CD8-positive, alpha-beta memory T cell (primary cell): Measurements from ENCODE around the gene FRMD4A. TPM values are rescaled to one million over a fixed set of nuclear protein-coding genes. Genes with fewer than 3 reads are reported as not detected.

Experiments
- CTCF ChIA-PET: fragments of 350-600 bp; sonication (Branson Sonifier 250); formaldehyde crosslinking; loops from one replicate; lab custom pipeline; 2021; ENCODE audit warnings: antibody characterized with exemption; lab: Charles Lee
- POLR2A ChIA-PET: fragments of 350-600 bp; sonication (Branson Sonifier 250); formaldehyde crosslinking; loops from one replicate; lab custom pipeline; 2021; ENCODE audit warnings: antibody characterized with exemption; lab: Charles Lee
- DNase-seq, 5 donors: peaks; one replicate each; pipeline versions ENCODE4 v3.0.0 to v3.0.0-alpha.2; 2020 to 2022; ENCODE audit warnings: mixed read lengths in 1 of 5
- H3K27ac ChIP-seq: one replicate; pipeline ENCODE4 v1.7.0; 2013; ENCODE audit warnings: low read depth, mild to moderate bottlenecking, low read length, moderate library complexity
- H3K27me3 ChIP-seq: 2 replicates; pipeline ENCODE4 v1.7.0; 2013; ENCODE audit warnings: low read length, mild to moderate bottlenecking; ENCODE audit not compliant: insufficient read depth, poor library complexity, severe bottlenecking
- H3K36me3 ChIP-seq: 2 replicates; pipeline ENCODE4 v1.7.0; 2013; ENCODE audit warnings: mild to moderate bottlenecking, low read length, moderate library complexity; ENCODE audit not compliant: insufficient read depth
- H3K4me1 ChIP-seq: 2 replicates; pipeline ENCODE4 v1.7.0; 2013; ENCODE audit warnings: mild to moderate bottlenecking, low read length, moderate library complexity; ENCODE audit not compliant: insufficient read depth
- H3K4me3 ChIP-seq: 2 replicates; pipeline ENCODE4 v1.7.0; 2013; ENCODE audit warnings: mild to moderate bottlenecking, low read length
- H3K9me3 ChIP-seq: 2 replicates; pipeline ENCODE4 v1.7.0; 2013; ENCODE audit warnings: mild to moderate bottlenecking, low read length
- H3K27ac Mint-ChIP-seq, 8 donors: one replicate each; pipeline ENCODE4 v1.8.0; 2020 to 2021; ENCODE audit warnings: mixed read lengths in 8 of 8, mild to moderate bottlenecking in 6 of 8, inconsistent platforms in 3 of 8, moderate library complexity in 3 of 8
- H3K27me3 Mint-ChIP-seq, 2 donors: one replicate each; pipeline ENCODE4 v1.8.0; 2020 to 2021; ENCODE audit warnings: mixed read lengths in 2 of 2, mild to moderate bottlenecking in 1 of 2, moderate library complexity in 1 of 2
- H3K36me3 Mint-ChIP-seq, 3 donors: one replicate each; pipeline ENCODE4 v1.8.0; 2020 to 2021; ENCODE audit warnings: mixed read lengths in 3 of 3, inconsistent platforms in 1 of 3, mild to moderate bottlenecking in 1 of 3
- H3K4me1 Mint-ChIP-seq, 3 donors: one replicate each; pipeline ENCODE4 v1.8.0; 2020 to 2021; ENCODE audit warnings: mixed read lengths in 3 of 3, inconsistent platforms in 1 of 3, mild to moderate bottlenecking in 1 of 3
- H3K4me3 Mint-ChIP-seq, 7 donors: one replicate each; pipeline ENCODE4 v1.8.0; 2020 to 2021; ENCODE audit warnings: mixed read lengths in 7 of 7, mild to moderate bottlenecking in 6 of 7, moderate library complexity in 4 of 7, inconsistent platforms in 2 of 7
- H3K9me3 Mint-ChIP-seq, 5 donors: one replicate each; pipeline ENCODE4 v1.8.0; 2020 to 2022; ENCODE audit warnings: mixed read lengths in 5 of 5, mild to moderate bottlenecking in 3 of 5, moderate library complexity in 2 of 5, inconsistent platforms in 1 of 5
- polyA plus RNA-seq: library from polyadenylated mRNA; unstranded; fragments of 300-500 nt; fragmentation: Illumina TruSeq; gene quantifications from one replicate; pipeline ENCODE4 v1.2.3, GENCODE V29; 2021
- total RNA-seq, 2 experiments: library from RNA; stranded (reverse); gene quantifications; one replicate each; pipeline ENCODE4 v1.2.3, GENCODE V29; 2021

Gene FRMD4A
- total and polyA plus RNA-seq, 3 experiments from 2014 or later, result 0.21 to 2.7 (median 2.1) TPM

GRCh38 chr10:14156104-14156503 lies 174.6 kb downstream of the FRMD4A start:
- no peaks in the 10 kb centered on the region for H3K4me1 ChIP-seq
- ChIA-PET CTCF (no interaction called here), POLR2A (no interaction called here)
- H3K4me3 ChIP-seq, result no peak overlapping the region
- H3K36me3 ChIP-seq, result no peaks in the 10 kb centered on the region
- H3K4me3 Mint-ChIP-seq, result no peak overlapping the region
- H3K9me3 ChIP-seq, result no peaks in the 10 kb centered on the region
- DNase-seq, result no peak
- H3K9me3 Mint-ChIP-seq, result peaks cover 5 to 12% (median 7%) of the 10 kb centered on the region in 5 donors
- no peak overlapping the region for H3K27ac Mint-ChIP-seq
- H3K27me3 ChIP-seq, result no peaks in the 10 kb centered on the region
- no peak overlapping the region for H3K27ac ChIP-seq
- no peaks in the 10 kb centered on the region for H3K36me3 Mint-ChIP-seq
- H3K27me3 Mint-ChIP-seq, result peaks cover 42 to 55% of the 10 kb centered on the region in 2 donors
- H3K4me1 Mint-ChIP-seq, result no peaks in the 10 kb centered on the region

GRCh38 chr10:14153570-14154055 lies 177.1 kb downstream of the FRMD4A start:
- Histone ChIP-seq H3K27ac (no peak overlapping the region), H3K36me3 (no peaks in the 10 kb centered on the region), H3K4me1 (no peaks in the 10 kb centered on the region), H3K9me3 (no peaks in the 10 kb centered on the region), H3K27me3 (no peaks in the 10 kb centered on the region), H3K4me3 (no peak overlapping the region)
- POLR2A ChIA-PET, result no interaction called here
- CTCF ChIA-PET, result no interaction called here
- peaks cover 37 to 52% of the 10 kb centered on the region in 2 donors for H3K27me3 Mint-ChIP-seq
- H3K4me1 Mint-ChIP-seq, result no peaks in the 10 kb centered on the region
- no peaks in the 10 kb centered on the region for H3K36me3 Mint-ChIP-seq
- H3K4me3 Mint-ChIP-seq, result no peak overlapping the region
- DNase-seq, result no peak
- peak overlapping the region in 2 of 8 donors; percentile 32 to 47 for H3K27ac Mint-ChIP-seq
- H3K9me3 Mint-ChIP-seq, result peaks cover 5 to 12% (median 7%) of the 10 kb centered on the region in 5 donors

- no peak overlapping the region for H3K27ac Mint-ChIP-seq
- POLR2A ChIA-PET, result no interaction called here
- no peak overlapping the region for H3K4me3 Mint-ChIP-seq
- H3K27me3 Mint-ChIP-seq, result peaks cover 25 to 53% of the 10 kb centered on the region in 2 donors
- CTCF ChIA-PET, result no interaction called here
- H3K4me1 Mint-ChIP-seq, result no peaks in the 10 kb centered on the region
- no peaks in the 10 kb centered on the region for H3K36me3 Mint-ChIP-seq
- peaks cover 5 to 10% (median 7%) of the 10 kb centered on the region in 5 donors for H3K9me3 Mint-ChIP-seq
- DNase-seq, result no peak
- Histone ChIP-seq H3K27ac (no peak overlapping the region), H3K4me3 (no peak overlapping the region), H3K36me3 (no peaks in the 10 kb centered on the region), H3K9me3 (no peaks in the 10 kb centered on the region), H3K27me3 (no peaks in the 10 kb centered on the region), H3K4me1 (no peaks in the 10 kb centered on the region)
Measured at GRCh38 chr10:14151571-14151970, 179.2 kb downstream of the FRMD4A start.

DNA sequence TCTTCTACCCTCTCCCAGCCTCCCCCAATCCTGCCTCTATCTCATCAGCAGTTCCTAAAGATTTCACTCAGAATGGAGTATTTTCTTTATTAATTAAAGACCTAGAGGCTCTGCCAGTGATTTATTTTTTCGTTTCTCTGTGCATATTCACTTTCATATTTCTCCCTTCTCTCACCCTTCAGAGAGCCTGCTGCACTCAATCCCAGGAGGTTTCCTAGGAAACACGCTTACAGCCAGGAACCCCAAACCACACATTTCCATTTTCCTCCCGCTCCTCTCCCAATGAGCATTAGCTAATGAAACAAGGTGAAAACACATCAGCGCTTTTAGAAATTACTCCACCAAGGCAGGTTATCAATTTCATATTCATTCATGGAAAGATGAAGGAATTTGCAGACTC lies 180.2 kb downstream of the FRMD4A start:
- Histone ChIP-seq H3K36me3 (no peaks in the 10 kb centered on the region), H3K27me3 (no peaks in the 10 kb centered on the region), H3K27ac (no peak overlapping the region), H3K4me1 (no peaks in the 10 kb centered on the region), H3K9me3 (no peaks in the 10 kb centered on the region), H3K4me3 (no peak overlapping the region)
- peaks cover 1 to 6% (median 4%) of the 10 kb centered on the region in 5 donors for H3K9me3 Mint-ChIP-seq
- no peak overlapping the region for H3K4me3 Mint-ChIP-seq
- POLR2A ChIA-PET, result no interaction called here
- no peak for DNase-seq
- no peaks in the 10 kb centered on the region for H3K36me3 Mint-ChIP-seq
- CTCF ChIA-PET, result no interaction called here
- H3K27me3 Mint-ChIP-seq, result peaks cover 25 to 51% of the 10 kb centered on the region in 2 donors
- no peaks in the 10 kb centered on the region for H3K4me1 Mint-ChIP-seq
- H3K27ac Mint-ChIP-seq, result no peak overlapping the region

DNA sequence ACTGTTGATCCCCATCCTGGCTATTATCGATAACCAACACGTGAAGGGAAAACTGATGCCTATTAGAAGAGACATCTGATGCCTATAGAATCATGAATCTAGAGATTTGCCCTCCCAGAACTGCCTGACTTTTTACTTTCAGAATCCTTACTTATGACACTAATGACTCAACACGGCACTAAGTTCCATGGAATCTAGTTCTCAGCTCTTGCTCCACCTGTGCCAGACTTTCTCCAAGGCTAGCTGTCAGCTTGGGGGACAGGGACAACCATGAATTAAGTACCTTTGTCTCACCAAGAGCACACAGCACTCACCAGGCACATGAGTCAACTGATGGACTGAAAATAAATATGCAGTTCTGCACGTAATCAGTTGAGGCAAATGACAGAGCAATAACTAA lies 184.2 kb downstream of the FRMD4A start:
- Histone ChIP-seq H3K27me3 (peaks cover 5% of the 10 kb centered on the region), H3K4me3 (no peak overlapping the region), H3K4me1 (no peaks in the 10 kb centered on the region), H3K27ac (no peak overlapping the region), H3K36me3 (no peaks in the 10 kb centered on the region), H3K9me3 (no peaks in the 10 kb centered on the region)
- Mint-ChIP-seq H3K36me3 (no peaks in the 10 kb centered on the region), H3K4me1 (no peaks in the 10 kb centered on the region), H3K27ac (no peak overlapping the region), H3K4me3 (no peak overlapping the region), H3K27me3 (peaks cover 25 to 66% of the 10 kb centered on the region in 2 donors), H3K9me3 (no peaks in the 10 kb centered on the region)
- ChIA-PET POLR2A (no interaction called here), CTCF (no interaction called here)
- no peak for DNase-seq

DNA sequence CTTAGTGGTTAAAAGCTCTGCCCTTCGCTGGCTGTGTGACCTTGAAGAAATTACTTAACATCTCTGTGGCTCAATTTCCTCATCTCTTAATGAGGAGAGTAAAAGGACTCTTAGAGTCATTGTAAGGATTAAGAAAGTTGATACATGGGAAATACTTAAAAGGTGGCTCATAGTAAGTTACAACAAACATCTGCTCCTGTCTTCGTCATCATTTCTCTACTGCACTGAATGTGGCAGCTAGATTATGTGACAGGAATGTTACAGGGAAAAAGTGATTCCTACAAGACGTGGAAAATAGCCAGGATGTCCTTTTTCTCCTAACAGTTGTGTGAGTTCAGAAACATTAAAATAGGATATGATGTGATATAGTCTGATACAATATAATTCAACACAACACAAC lies 184.7 kb downstream of the FRMD4A start:
- Mint-ChIP-seq H3K4me3 (no peak overlapping the region), H3K9me3 (no peaks in the 10 kb centered on the region), H3K27ac (no peak overlapping the region), H3K27me3 (peaks cover 27 to 70% of the 10 kb centered on the region in 2 donors), H3K4me1 (no peaks in the 10 kb centered on the region), H3K36me3 (no peaks in the 10 kb centered on the region)
- H3K4me3 ChIP-seq, result no peak overlapping the region
- no peaks in the 10 kb centered on the region for H3K9me3 ChIP-seq
- POLR2A ChIA-PET, result no interaction called here
- no peaks in the 10 kb centered on the region for H3K4me1 ChIP-seq
- H3K27ac ChIP-seq, result no peak overlapping the region
- peaks cover 5% of the 10 kb centered on the region for H3K27me3 ChIP-seq
- CTCF ChIA-PET, result no interaction called here
- H3K36me3 ChIP-seq, result no peaks in the 10 kb centered on the region
- DNase-seq, result no peak

GRCh38 chr10:14144451-14144850 lies 186.3 kb downstream of the FRMD4A start:
- ChIA-PET CTCF (no interaction called here), POLR2A (no interaction called here)
- Histone ChIP-seq H3K4me3 (no peak overlapping the region), H3K36me3 (no peaks in the 10 kb centered on the region), H3K27ac (no peak overlapping the region), H3K4me1 (no peaks in the 10 kb centered on the region), H3K27me3 (peaks cover 5% of the 10 kb centered on the region), H3K9me3 (no peaks in the 10 kb centered on the region)
- DNase-seq, result no peak
- Mint-ChIP-seq H3K4me1 (no peaks in the 10 kb centered on the region), H3K4me3 (no peak overlapping the region), H3K36me3 (no peaks in the 10 kb centered on the region), H3K9me3 (no peaks in the 10 kb centered on the region), H3K27me3 (peaks cover 24 to 72% of the 10 kb centered on the region in 2 donors), H3K27ac (no peak overlapping the region)

- peaks cover 24 to 72% of the 10 kb centered on the region in 2 donors for H3K27me3 Mint-ChIP-seq
- no peaks in the 10 kb centered on the region for H3K4me1 Mint-ChIP-seq
- no peaks in the 10 kb centered on the region for H3K4me1 ChIP-seq
- no peak overlapping the region for H3K27ac ChIP-seq
- no peaks in the 10 kb centered on the region for H3K9me3 ChIP-seq
- no peaks in the 10 kb centered on the region for H3K9me3 Mint-ChIP-seq
- no peaks in the 10 kb centered on the region for H3K36me3 ChIP-seq
- POLR2A ChIA-PET, result no interaction called here
- no peak overlapping the region for H3K27ac Mint-ChIP-seq
- no peaks in the 10 kb centered on the region for H3K36me3 Mint-ChIP-seq
- H3K4me3 Mint-ChIP-seq, result no peak overlapping the region
- peaks cover 5% of the 10 kb centered on the region for H3K27me3 ChIP-seq
- CTCF ChIA-PET, result no interaction called here
- no peak overlapping the region for H3K4me3 ChIP-seq
- no peak for DNase-seq
Measured at GRCh38 chr10:14142606-14143250, 188.0 kb downstream of the FRMD4A start.
